ENCODE results near the gene PATE1.

DNA sequence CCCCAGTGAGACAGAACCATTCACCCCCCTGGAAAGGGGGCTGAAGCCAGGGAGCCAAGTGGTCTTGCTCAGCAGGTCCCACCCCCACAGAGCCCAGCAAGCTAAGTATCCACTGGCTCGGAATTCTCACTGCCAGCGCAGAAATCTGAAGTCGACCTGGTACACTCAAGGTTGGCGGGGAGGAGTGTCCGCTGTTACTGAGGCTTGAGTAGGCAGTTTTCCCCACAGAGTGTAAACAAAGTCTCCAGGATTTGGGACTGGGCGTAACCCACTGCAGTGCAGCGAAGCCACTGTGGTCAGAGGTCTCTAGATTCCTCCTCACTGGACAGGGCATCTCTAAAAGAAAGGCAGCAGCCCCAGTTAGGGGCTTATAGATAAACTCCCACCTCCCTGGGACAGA lies 10.0 kb downstream of the PATE1 start:
- no peak for TF ChIP-seq POLR2AphosphoS5 (IDR thresholded peaks at IDR 0.05; ENCODE audit: insufficient read depth, low read depth, low read length)
- TF ChIP-seq, protein P1, sequence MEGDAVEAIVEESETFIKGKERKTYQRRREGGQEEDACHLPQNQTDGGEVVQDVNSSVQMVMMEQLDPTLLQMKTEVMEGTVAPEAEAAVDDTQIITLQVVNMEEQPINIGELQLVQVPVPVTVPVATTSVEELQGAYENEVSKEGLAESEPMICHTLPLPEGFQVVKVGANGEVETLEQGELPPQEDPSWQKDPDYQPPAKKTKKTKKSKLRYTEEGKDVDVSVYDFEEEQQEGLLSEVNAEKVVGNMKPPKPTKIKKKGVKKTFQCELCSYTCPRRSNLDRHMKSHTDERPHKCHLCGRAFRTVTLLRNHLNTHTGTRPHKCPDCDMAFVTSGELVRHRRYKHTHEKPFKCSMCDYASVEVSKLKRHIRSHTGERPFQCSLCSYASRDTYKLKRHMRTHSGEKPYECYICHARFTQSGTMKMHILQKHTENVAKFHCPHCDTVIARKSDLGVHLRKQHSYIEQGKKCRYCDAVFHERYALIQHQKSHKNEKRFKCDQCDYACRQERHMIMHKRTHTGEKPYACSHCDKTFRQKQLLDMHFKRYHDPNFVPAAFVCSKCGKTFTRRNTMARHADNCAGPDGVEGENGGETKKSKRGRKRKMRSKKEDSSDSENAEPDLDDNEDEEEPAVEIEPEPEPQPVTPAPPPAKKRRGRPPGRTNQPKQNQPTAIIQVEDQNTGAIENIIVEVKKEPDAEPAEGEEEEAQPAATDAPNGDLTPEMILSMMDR (IDR thresholded peaks at IDR 0.05; ENCODE audit: extremely low read depth in 1 of 2, insufficient read depth in 1 of 2, low read depth in 1 of 2, low read length in 2 of 2): no peak
- TF ChIP-seq EZH2 (IDR thresholded peaks at IDR 0.05; ENCODE audit: borderline replicate concordance, low read depth, low read length, severe bottlenecking): no peak
- no peak for TF ChIP-seq POLR2A (IDR thresholded peaks at IDR 0.05; ENCODE audit: low read depth, low read length)
- TF ChIP-seq JUN (IDR thresholded peaks at IDR 0.05; ENCODE audit: borderline replicate concordance, insufficient read depth, insufficient read length, low read depth): no peak
- no peak for TF ChIP-seq MAX (IDR thresholded peaks at IDR 0.05; ENCODE audit: insufficient read depth, insufficient read length)
- no peak for TF ChIP-seq GATA2 (IDR thresholded peaks at IDR 0.05; ENCODE audit: insufficient read depth, insufficient read length, low read depth, low read length)
